ENCODE data around the gene PTPN23.
"Not testable (repeated sequence)": the region's sequence is repeated elsewhere in the genome, so short reads cannot be mapped to it uniquely, and the experiment has no call there.

The PTPN23 gene

DNA sequence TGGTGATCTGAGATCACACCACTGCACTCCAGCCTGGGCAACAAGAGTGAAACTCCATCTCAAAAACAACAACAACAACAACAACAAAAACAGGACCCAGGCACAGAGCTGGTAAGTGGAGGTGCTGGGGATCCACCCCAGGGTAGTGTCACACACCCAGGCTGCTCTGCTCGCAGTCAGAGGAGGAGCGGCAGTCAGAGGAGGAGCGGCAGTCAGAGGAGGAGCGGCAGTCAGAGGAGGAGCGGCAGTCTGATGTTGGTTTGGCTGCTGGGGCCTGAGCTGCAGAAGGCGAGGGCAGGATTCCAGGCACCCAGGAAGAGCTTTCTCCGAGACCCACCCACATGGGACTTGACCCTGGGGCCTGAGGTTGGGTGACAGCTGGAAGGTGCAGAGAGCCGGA lies 10.8 kb upstream of the PTPN23 start:
- DNase-seq (ENCODE audit: low read depth) = not testable (repeated sequence)

DNA sequence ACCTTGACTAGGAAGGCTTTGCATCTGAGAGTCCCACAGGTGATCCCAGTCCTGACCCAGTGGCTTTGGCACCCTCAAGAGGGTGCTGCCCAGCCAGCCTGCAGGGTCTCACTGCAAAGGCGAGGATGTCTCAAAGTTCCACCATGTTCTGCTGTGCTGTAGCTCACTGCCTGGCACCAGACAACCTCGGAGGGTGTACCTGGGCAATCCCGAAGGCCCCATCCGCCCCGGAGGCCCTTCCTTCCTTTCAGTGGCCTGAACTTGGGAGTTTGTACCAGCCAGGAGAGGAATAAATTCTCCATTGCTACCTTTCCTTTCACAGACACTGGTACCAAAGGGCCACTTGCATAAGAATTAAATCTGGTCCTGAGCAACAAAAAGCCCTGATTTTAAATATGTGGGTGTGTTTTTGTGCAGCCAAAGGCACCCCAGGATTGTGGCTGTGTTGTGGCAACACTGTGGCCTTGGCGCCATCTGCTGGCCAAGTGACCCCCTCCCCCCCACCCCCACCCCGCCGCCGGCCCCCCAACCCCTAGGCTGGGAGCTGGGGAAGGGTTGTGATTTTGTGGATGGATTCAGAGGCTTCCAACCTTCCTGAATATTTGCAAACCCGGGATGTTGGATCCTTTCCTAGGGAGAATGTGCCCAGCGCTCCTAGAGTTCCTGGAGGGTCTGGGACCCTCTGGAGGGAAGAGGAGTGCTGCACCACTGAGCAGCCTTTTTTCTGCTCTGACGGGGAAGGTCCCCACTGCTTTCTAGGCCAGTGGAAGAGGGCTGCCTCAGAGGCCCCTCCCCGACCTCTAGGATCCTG lies 9.7 kb upstream of the PTPN23 start:
- DNase-seq (ENCODE audit: low read depth) = no peak

DNA sequence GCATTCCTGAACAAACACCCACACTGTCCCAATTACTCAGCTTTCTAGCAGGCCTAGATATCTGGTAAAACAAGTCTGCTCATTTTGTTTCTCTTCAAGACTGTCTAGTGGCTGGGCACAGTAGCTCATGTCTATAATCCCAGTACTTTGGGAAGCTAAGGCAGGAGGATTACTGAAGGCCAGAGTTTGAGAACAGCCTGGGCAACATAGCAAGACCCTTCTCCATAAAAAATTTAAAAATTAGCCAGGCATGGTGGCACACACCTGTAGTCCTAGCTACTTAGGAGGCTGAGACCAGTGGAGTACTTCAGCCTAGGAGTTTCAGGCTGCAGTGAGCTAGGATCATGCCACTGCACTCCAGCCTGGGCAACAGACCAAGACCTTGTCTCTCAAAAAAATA lies 6.2 kb upstream of the PTPN23 start:
- no peak for DNase-seq (ENCODE audit: low read depth)

DNA sequence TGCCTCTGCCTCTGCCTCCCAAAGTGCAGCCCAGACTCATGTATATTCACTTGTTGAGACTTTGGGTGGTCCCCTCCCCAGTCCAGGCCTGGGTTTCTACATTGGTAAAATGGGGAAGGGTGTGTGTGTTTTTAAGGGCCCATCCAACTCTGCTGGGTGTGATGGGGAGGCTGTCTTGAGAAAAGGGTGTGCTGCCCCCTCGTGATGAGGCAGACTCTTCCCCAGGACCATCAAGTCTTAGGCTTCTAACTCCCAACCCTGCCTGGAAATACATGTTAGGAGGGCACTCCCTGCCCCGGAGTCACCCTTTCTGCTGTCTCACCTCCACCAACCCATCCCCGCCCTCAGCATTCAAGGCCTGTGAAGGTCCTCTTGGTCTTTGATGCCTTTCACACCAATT lies 4.4 kb upstream of the PTPN23 start:
- DNase-seq (ENCODE audit: low read depth) = no peak

DNA sequence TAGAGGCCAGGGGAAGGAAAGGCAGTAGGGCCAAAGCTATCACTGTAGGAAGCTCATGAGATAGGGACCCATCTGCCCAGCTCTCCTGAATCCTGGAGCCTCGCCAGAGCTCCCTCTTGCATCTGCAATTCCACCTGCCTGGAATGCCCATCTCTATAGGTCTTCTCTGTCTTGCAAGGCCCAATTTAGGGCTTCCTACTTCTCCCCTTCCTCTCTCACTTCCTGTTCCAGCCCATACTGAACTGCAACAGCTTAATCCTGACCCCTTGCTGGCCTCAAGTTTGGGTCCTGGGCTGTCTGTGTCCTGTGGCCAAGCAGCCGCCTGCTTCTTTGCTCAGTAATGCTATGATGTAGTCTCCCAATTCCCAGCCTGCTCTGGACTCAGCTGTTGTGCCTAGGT lies 3.6 kb upstream of the PTPN23 start:
- DNase-seq (ENCODE audit: low read depth) = no peak

DNA sequence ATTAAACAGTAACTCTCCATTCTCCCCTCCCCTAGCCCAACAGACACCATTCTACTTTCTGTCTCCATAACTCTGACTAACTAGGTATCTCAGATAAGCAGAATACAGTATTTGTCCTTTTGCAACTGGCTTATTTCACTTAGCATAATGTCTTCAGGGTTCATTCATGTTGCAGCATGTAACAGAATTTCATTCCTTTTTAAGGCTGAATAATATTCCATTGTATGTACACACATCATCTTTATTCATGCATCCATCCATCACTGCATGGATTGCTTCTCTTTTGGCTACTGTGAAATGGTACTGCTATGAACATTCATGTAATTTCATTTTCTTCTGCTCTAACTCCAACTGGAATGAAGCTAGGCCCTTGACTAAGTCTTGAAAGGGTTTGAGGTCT lies 2.0 kb upstream of the PTPN23 start:
- DNase-seq (ENCODE audit: low read depth) = no peak

DNA sequence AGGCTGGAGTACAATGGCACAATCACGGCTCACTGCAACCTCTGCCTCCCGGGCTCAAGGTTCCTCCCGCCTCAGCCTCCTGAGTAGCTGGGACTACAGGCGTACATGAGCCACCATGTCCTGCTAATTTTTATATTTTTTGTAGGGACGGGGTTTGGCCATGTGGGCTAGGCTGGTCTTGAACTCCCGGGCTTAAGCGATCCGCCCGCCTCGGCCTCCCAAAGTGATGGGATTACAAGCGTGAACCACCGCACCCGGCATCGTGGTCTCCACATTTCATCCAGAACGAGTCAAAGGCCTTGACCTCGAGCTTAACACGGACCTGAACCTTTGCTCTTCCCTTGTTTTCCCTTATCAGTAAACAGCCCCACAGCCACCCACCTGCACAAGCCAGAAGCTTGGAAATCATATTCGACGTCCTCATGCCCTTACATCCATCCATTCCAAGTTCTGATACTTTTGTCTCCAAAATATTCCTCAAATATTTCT lies 1.4 kb upstream of the PTPN23 start:
- DNase-seq (ENCODE audit: low read depth) = no peak

DNA sequence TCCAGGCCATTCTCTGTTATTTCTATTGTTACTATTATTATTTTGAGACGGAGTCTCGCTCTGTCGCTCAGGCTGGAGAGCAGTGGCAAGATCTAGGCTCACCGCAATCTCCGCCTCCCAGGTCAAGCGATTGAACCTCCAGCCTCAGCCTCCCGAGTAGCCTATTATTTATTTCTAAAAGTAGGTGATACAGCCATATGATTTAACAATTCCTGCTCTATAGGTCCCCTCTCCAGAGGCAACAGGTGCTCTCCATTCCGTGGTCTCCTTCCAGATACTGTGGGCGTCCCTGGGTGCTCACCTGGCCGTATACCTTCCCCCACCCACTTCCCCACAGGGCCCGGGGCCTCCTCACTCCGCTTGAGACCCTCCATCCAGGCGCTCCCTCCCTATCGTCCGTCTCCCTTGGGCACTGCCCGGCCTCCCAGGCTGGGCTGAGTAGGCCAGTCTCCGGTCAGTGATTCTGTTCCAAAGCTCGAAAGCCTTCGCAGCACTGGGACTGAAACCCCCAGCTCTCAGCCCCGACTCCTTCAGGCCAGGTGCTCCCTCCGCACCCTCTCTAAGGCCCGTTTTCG lies 708 bp upstream of the PTPN23 start:
- no peak for DNase-seq (ENCODE audit: low read depth)

DNA sequence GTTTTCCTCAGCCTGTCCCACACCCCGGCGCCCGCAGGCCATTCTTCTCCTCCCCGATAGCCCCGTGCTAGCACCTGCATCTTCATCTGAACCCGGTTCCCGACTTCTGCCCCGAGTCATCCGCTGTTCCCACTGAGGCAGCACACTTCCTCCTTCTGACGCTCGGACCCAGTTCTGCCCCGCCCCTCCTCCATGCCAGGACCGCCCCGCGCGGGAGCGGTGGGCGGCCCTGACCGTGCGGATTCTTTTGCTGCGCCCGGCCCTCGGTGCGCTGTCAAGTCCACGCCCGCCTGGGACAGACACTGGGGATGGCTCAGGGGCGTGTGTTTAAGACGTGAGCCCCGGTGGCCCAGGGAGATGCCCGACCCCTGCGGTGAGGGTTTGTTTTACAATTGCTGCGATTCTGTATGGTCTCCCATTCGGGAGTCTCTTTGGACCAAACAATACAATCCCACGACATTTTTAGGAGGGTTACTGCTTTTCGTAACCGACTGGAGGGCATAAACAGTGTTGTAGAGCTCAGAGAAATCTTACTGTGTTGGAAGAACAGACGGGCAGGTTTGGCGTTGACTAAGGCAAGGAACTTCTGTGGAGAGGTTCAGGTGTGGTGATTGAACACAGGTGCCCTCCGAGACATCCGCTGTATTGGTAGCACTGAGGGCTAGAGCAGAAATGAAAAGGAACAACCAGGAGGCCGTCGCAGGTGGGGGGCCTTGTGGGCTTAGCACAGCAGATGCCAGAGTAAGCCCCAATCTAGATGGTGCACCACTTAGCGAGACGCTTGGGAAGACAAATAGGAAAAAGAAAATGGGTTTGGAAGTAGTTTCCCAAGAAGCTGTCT lies 716 bp downstream of the PTPN23 start:
- peak; percentile 59 for DNase-seq (ENCODE audit: low read depth)

DNA sequence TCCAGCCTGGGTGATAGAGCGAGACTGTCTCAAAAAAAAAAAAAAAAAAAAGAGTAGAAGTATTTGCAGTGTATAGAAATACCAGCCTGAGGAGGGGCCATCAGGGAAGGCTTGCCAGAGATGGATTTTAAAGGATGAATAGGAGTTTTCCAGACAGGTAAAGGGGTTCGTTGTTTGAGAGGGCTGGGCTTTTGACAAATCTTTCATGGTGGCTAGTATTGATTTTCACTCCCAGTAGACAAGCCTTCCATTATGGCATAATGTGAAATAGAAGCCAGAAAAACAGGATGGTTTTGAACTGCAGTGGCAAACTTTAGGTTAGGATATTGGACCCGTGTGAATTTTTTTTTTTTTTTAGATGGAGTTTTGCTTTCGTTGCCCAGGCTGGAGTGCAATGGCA lies 3.6 kb downstream of the PTPN23 start:
- DNase-seq (ENCODE audit: low read depth) = no peak

DNA sequence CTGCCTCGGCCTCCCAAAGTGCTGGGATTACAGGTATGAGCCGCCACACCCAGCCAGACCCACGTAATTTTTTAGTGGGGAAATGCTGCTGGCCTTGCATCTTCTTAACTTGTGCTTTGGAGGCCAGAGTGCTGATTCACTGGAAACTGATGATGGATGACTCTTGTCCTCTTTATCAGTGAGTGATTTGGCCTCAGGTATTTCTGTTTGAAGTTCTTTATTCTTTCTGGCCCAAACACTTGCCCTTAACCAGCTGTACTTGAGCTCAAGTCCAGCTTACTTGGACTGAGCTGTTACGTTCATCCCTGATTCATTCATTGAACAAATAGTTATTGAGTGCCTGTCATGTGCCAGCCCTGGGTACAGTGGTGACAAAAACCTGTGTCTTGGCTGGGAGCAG lies 4.2 kb downstream of the PTPN23 start:
- no peak for DNase-seq (ENCODE audit: low read depth)

DNA sequence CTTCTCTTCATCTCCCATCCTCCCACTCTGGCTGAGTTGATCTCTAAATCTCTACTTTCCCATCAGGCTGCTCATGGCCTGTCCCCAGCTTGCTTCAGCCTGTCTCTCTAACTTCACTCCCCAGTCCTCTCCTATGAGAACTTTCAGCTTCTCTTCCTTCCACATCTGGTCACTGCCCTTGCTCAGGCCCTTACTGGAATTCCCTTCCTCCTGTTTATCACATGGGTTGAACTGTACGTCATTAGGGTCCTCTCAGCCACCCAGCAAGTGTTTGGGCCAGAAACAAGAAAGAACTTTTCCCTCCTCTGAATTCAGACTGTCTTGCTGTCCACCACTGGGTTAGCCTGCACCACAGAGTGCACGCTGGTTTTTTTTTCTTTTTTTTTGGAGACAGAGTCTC lies 5.0 kb downstream of the PTPN23 start:
- DNase-seq (ENCODE audit: low read depth) = no peak

DNA sequence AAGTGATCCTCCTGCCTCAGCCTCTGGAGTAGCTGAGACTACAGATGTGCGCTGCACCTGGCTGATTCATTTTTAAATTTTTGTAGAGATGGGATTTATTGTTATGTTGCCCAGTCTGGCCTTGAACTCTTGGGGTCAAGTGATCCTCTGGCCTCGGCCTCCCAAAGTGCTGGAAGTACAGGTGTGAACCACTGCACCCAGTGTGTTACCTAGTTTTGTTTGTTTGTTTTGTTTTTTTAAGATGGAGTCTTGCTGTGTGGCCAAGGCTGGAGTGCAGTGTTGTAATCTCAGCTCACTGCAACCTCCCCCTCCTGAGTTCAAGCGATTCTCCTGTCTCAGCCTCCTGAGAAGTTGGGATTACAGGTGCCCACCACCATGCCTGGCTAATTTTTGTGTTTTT lies 12.1 kb downstream of the PTPN23 start:
- DNase-seq (ENCODE audit: low read depth) = no peak

DNA sequence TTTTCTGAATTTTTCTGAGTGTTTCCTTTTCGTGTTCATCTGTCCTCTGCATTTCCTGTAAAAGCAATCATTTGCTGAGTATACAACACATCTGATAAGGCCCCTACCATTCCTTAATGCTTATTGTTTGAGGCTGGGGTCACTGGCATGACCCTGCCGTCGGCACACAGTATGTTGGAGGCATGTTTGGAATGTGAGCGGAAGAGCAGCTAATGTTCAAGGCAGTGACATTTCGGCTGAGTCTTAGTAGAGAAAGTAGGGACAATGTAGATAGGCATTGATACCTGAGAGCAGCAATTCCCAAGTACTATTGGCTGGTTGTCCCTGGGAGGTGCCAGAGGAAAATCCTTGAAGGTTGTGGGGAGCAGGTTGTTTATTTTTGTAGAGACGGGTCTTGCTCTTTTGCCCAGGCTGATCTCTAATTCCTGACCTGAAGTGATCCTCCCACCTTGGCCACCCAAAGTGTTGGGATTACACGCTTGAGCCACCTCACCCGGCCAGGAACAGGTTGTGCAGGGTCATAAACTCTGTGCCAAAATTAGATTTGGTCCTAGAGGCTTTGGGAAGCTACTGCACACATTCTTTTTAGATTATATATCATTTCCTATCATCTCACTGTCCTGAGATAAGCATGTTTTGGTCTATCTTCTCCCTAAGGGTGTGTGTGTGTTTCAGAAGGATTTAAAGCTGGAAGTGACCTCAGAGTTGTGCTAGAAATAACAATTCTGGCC lies 13.5 kb downstream of the PTPN23 start:
- no peak for DNase-seq (ENCODE audit: low read depth)

DNA sequence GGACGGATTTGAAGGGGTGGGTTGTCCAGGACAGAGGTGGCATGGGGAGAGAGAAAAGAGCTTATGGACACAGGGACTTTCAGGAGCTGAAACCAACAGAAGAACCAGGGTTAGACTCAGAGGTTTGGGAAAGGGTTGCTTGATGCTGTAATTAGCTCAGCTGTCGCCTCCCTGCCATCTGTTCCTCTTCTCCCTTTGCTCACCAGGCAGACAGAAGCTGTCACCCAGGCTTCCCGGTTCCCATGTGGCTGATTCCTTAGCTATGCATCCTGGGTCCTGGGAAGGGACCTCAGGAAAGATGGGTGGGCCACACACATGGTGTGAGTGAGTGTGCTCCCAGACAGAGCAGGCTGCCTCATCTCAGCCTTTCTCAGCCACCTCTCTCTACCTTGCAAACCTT lies 14.1 kb downstream of the PTPN23 start:
- DNase-seq (ENCODE audit: low read depth) = no peak

DNA sequence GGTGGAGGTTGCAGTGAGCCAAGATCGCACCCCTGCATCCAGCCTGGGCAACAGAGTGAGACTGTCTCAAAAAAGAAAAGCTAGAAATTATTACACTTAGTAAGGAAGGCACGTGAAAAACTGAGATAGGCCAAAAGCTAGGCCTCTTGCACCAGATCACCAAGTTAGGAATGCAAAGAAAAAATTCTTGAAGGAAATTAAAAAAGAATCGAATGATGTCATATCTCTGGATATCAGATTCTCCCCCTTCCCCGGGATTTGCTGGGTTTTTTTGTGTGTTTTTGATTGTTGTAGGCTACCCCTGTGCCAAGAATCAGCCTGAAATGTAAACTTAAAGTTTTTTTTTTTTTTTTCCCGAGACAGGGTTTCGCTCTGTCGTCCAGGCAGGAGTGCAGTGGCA lies 17.4 kb downstream of the PTPN23 start:
- no peak for DNase-seq (ENCODE audit: low read depth)

DNA sequence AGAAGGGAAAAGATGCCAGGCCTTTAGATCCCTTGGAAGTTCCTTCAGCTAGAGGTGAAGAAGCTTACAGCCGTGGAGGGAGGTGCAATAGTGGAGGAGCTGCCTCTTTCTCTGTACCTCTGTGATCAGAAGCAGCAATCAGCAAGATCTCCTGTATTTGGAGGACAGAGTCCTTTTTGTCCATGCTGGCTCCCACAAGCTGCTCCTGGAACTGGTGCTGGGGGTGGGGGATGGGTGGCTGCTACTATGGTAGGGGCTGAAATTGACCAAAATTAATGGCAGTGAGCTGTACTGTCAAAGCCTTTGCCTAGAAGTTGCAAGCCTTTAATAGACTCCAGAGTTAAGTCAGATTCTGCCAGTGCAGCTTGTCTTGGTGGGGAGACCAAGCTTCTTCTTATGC lies 18.2 kb downstream of the PTPN23 start:
- no peak for DNase-seq (ENCODE audit: low read depth)

DNA sequence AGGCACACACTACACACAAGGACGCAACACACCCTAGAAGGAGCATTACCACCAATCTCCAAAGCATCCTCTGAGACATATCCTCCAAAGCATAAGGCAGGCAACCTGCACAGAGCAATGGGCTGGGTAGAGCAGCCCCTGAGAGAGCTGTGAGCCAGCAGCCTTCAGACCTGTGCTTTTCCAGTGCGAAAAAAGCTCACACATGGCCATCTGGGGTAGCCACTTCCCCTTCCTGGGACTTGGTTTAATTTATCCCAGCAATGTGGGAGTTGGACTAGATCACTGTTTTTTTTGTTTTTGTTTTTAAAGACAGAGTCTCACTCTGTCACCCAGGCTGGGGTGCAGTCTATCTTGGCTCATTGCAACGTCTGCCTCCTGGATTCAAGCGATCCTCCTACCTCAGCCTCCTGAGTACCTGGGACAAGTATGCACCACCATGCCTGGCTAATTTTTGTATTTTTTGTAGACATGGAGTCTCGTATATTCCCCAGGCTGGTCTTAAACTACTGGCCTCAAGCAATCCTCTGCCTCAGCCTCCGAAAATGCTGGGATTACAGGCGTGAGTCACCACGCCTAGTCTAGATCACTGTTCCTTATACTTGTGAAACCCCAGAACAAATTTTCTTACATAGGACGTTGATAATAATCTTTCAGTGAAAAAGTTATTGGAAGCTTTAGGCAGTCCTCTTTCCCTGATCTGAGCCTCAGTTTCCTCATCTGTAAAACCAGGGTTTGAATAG lies 18.9 kb downstream of the PTPN23 start:
- no peak for DNase-seq (ENCODE audit: low read depth)

DNA sequence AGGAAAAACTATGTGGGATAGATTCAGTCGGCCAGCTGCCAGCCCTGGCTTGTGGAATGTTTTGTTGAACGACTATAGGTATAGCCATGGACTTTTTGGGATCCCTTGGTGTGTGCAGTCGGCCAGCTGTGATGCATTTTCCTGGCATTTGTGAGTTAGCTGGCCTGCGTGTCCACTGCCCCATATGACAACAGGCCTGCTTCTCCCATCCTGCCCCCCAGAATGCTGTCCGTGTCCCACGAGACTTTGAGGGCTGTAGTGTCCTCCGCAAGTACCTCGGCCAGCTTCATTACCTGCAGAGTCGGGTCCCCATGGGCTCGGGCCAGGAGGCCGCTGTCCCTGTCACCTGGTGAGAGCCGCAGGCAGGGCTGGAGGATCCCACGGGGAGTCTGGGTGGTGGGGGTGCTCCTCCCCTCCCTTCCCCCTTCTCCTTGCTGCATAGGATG lies 23.6 kb downstream of the PTPN23 start:
- DNase-seq (ENCODE audit: low read depth) = no peak

DNA sequence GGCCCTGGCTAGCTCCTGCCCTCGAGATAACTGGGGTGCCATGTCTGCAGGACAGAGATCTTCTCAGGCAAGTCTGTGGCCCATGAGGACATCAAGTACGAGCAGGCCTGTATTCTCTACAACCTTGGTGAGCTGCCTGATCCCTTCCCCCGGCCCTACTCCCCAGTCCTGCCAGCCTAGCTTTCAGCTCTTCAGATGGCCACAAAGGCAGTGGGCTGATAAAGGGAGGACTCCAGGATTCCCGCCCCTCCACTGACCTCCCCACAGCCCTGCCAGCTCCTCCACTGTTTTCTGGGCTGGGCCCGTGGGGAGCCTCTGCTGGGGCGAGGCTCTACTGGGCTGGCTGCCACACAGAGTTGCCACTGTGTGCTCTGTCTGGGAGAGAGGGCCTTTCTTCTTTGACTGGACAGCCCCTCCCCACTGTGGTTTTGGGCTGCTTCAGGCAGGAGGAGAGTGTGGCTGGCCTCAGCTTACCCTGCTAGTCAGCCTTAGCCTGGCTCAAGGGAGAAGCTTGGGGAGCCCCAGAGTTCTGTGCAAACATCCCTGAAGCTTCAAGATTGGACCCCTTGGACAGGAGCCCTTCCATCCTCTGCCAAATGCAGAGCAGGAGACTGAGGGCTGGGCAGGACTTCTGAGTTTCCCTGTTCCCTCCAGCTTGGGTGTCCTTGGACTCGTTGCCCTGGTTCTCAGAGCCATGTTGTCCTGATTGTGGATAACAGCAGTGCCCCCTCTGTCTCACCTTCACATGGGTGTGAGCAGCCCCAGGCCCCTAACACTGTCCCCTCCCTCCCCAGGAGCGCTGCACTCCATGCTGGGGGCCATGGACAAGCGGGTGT lies 24.4 kb downstream of the PTPN23 start:
- no peak for DNase-seq (ENCODE audit: low read depth)
